Tibial nerve (tissue), 4 donors: ENCODE results near the gene IL17RD.

Experiments
- EP300 ChIP-seq, 2 donors: sonication (generic); formaldehyde crosslinking; IDR thresholded peaks; one replicate each; pipeline ENCODE4 v1.6.1; 2017; ENCODE audit warnings: antibody characterized with exemption in 2 of 2, mild to moderate bottlenecking in 1 of 2
- POLR2A ChIP-seq, 2 donors: fragments of 450-650 bp; IDR thresholded peaks; one replicate each; pipeline ENCODE4 v1.6.1; 2017; ENCODE audit warnings: antibody characterized with exemption in 2 of 2, mild to moderate bottlenecking in 2 of 2, moderate library complexity in 2 of 2
- TF ChIP-seq, protein P1 (sequence below), 5 experiments: fragments of 200-600 bp in 3 of 5; fragments of 450-650 bp in 2 of 5; sonication (generic) in 3 of 5; IDR thresholded peaks; one replicate each; pipeline ENCODE4 v1.5.1; 2016 to 2019; ENCODE audit warnings: antibody characterized with exemption in 5 of 5, mild to moderate bottlenecking in 3 of 5, moderate library complexity in 2 of 5

- TF ChIP-seq, protein P1, sequence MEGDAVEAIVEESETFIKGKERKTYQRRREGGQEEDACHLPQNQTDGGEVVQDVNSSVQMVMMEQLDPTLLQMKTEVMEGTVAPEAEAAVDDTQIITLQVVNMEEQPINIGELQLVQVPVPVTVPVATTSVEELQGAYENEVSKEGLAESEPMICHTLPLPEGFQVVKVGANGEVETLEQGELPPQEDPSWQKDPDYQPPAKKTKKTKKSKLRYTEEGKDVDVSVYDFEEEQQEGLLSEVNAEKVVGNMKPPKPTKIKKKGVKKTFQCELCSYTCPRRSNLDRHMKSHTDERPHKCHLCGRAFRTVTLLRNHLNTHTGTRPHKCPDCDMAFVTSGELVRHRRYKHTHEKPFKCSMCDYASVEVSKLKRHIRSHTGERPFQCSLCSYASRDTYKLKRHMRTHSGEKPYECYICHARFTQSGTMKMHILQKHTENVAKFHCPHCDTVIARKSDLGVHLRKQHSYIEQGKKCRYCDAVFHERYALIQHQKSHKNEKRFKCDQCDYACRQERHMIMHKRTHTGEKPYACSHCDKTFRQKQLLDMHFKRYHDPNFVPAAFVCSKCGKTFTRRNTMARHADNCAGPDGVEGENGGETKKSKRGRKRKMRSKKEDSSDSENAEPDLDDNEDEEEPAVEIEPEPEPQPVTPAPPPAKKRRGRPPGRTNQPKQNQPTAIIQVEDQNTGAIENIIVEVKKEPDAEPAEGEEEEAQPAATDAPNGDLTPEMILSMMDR (IDR thresholded peaks at IDR 0.05), result no peak
- TF ChIP-seq POLR2A (IDR thresholded peaks at IDR 0.05) (no peak), EP300 (IDR thresholded peaks at IDR 0.05) (no peak)
Observed at GRCh38 chr3:57094575-57094974, 70.6 kb downstream of the IL17RD start.
